ENCODE results near the gene HACD1.

- TF ChIP-seq CTCF (IDR thresholded peaks at IDR 0.05; ENCODE audit: poor library complexity, severe bottlenecking) (no peak), EP300 (conservative IDR thresholded peaks at IDR 0.05; ENCODE audit: poor library complexity, severe bottlenecking) (no peak), POLR2AphosphoS5 (IDR thresholded peaks at IDR 0.05) (no peak), EZH2 (IDR thresholded peaks at IDR 0.05; ENCODE audit: borderline replicate concordance, insufficient read depth, low read length, poor library complexity, severe bottlenecking) (no peak), TAF1 (IDR thresholded peaks at IDR 0.05; ENCODE audit: low read depth) (no peak), RAD21 (conservative IDR thresholded peaks at IDR 0.05) (no peak)
These were observed 9.5 kb upstream of the HACD1 start for GRCh38 chr10:17626656-17627055.
